ENCODE data around the gene CALD1.
A peak's percentile ranks its signal among the peaks of the same experiment; 100 is the strongest.

CALD1 gene

GRCh38 chr7:134891696-134892678 is 112.6 kb downstream of the CALD1 start:
- DNase-seq (ENCODE audit: insufficient read length, low spot score) (no peak), FAIRE-seq (no peak)
- no peak for TF ChIP-seq POU2F2 (IDR thresholded peaks at IDR 0.05; ENCODE audit: low read depth, low read length)
- TF ChIP-seq POLR2A (IDR thresholded peaks at IDR 0.05; ENCODE audit: low read depth, low read length) = no peak
- TF ChIP-seq SPI1 (IDR thresholded peaks at IDR 0.05; ENCODE audit: low read depth, low read length) = no peak
- no peak for TF ChIP-seq POLR2AphosphoS5 (IDR thresholded peaks at IDR 0.05; ENCODE audit: low read depth, low read length)
- TF ChIP-seq TAF1 (IDR thresholded peaks at IDR 0.05; ENCODE audit: low read depth, low read length) = no peak
- no peak for TF ChIP-seq PAX5 (IDR thresholded peaks at IDR 0.05; ENCODE audit: insufficient read depth, low read length, severe bottlenecking)

- TF ChIP-seq SPI1 (IDR thresholded peaks at IDR 0.05; ENCODE audit: low read depth, low read length) = no peak
- no peak for TF ChIP-seq PAX5 (IDR thresholded peaks at IDR 0.05; ENCODE audit: insufficient read depth, low read length, severe bottlenecking)
- TF ChIP-seq POU2F2 (IDR thresholded peaks at IDR 0.05; ENCODE audit: low read depth, low read length) = no peak
- no peak for TF ChIP-seq POLR2A (IDR thresholded peaks at IDR 0.05; ENCODE audit: low read depth, low read length)
- TF ChIP-seq POLR2AphosphoS5 (IDR thresholded peaks at IDR 0.05; ENCODE audit: low read depth, low read length) = no peak
- TF ChIP-seq TAF1 (IDR thresholded peaks at IDR 0.05; ENCODE audit: low read depth, low read length) = no peak
- DNase-seq (ENCODE audit: insufficient read length, low spot score) = no peak
- no peak for FAIRE-seq
Measured at GRCh38 chr7:134892963-134893362, 113.5 kb downstream of the CALD1 start.

- no peak for FAIRE-seq
- TF ChIP-seq POLR2A (IDR thresholded peaks at IDR 0.05; ENCODE audit: low read depth, low read length) (no peak), POU2F2 (IDR thresholded peaks at IDR 0.05; ENCODE audit: low read depth, low read length) (no peak), SPI1 (IDR thresholded peaks at IDR 0.05; ENCODE audit: low read depth, low read length) (no peak), POLR2AphosphoS5 (IDR thresholded peaks at IDR 0.05; ENCODE audit: low read depth, low read length) (no peak), TAF1 (IDR thresholded peaks at IDR 0.05; ENCODE audit: low read depth, low read length) (no peak), PAX5 (IDR thresholded peaks at IDR 0.05; ENCODE audit: insufficient read depth, low read length, severe bottlenecking) (no peak)
- no peak for DNase-seq (ENCODE audit: insufficient read length, low spot score)
Measured at GRCh38 chr7:134893920-134894319, 114.5 kb downstream of the CALD1 start.

DNA sequence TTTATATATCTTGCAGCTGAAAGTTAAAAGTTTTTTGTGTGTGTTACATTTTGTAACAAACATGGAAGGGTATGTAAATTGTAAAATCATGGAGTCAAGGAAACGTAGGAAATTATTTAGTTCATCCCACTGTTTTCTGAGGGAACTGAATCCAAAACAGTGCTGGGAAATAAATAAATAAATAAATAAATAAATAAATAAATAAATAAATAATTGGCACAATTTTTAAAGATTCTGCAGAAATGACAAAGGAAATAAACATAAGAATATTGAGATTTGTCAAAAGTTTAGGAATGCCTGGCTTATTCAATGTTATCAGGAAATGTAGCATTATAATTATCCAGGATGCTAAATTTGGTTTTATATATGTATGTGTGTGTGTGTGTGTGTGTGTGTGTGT is 115.5 kb downstream of the CALD1 start:
- FAIRE-seq = no peak
- DNase-seq (ENCODE audit: insufficient read length, low spot score) = no peak
- TF ChIP-seq POU2F2 (IDR thresholded peaks at IDR 0.05; ENCODE audit: low read depth, low read length) = no peak
- TF ChIP-seq TAF1 (IDR thresholded peaks at IDR 0.05; ENCODE audit: low read depth, low read length) = no peak
- no peak for TF ChIP-seq POLR2AphosphoS5 (IDR thresholded peaks at IDR 0.05; ENCODE audit: low read depth, low read length)
- TF ChIP-seq POLR2A (IDR thresholded peaks at IDR 0.05; ENCODE audit: low read depth, low read length) = no peak
- TF ChIP-seq PAX5 (IDR thresholded peaks at IDR 0.05; ENCODE audit: insufficient read depth, low read length, severe bottlenecking) = no peak
- TF ChIP-seq SPI1 (IDR thresholded peaks at IDR 0.05; ENCODE audit: low read depth, low read length) = no peak

DNA sequence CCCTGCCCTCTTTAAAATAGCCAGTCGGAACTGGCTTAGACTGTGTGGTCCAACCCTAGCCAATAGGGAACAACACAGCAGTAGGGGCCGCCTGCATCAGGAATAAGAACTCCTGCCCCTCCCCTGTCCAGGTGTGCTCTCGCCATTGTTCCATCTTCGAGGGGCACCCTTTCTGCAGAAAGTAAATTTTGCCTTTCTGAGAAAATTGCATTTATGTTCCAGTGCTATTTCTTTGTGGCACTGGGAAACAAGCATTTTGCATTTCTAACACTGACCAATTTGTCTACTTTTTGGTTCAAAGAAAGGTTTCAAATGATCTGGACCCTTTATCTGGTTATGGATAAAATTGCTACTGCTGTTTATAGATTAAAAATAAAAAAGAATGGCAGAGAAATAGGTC is 116.6 kb downstream of the CALD1 start:
- no peak for FAIRE-seq
- no peak for DNase-seq (ENCODE audit: insufficient read length, low spot score)
- TF ChIP-seq SPI1 (IDR thresholded peaks at IDR 0.05; ENCODE audit: low read depth, low read length) (no peak), TAF1 (IDR thresholded peaks at IDR 0.05; ENCODE audit: low read depth, low read length) (no peak), PAX5 (IDR thresholded peaks at IDR 0.05; ENCODE audit: insufficient read depth, low read length, severe bottlenecking) (no peak), POLR2AphosphoS5 (IDR thresholded peaks at IDR 0.05; ENCODE audit: low read depth, low read length) (no peak), POU2F2 (IDR thresholded peaks at IDR 0.05; ENCODE audit: low read depth, low read length) (no peak)

GRCh38 chr7:134897936-134898335 is 118.5 kb downstream of the CALD1 start:
- DNase-seq (ENCODE audit: insufficient read length, low spot score) = no peak
- TF ChIP-seq POLR2A (IDR thresholded peaks at IDR 0.05; ENCODE audit: low read depth, low read length) (no peak), SPI1 (IDR thresholded peaks at IDR 0.05; ENCODE audit: low read depth, low read length) (no peak), TAF1 (IDR thresholded peaks at IDR 0.05; ENCODE audit: low read depth, low read length) (no peak), POU2F2 (IDR thresholded peaks at IDR 0.05; ENCODE audit: low read depth, low read length) (no peak), PAX5 (IDR thresholded peaks at IDR 0.05; ENCODE audit: insufficient read depth, low read length, severe bottlenecking) (no peak), POLR2AphosphoS5 (IDR thresholded peaks at IDR 0.05; ENCODE audit: low read depth, low read length) (no peak)
- FAIRE-seq = no peak

GRCh38 chr7:134899729-134900128 is 120.3 kb downstream of the CALD1 start:
- no peak for FAIRE-seq
- no peak for DNase-seq (ENCODE audit: insufficient read length, low spot score)
- no peak for TF ChIP-seq TAF1 (IDR thresholded peaks at IDR 0.05; ENCODE audit: low read depth, low read length)
- no peak for TF ChIP-seq POLR2AphosphoS5 (IDR thresholded peaks at IDR 0.05; ENCODE audit: low read depth, low read length)
- no peak for TF ChIP-seq POLR2A (IDR thresholded peaks at IDR 0.05; ENCODE audit: low read depth, low read length)
- no peak for TF ChIP-seq POU2F2 (IDR thresholded peaks at IDR 0.05; ENCODE audit: low read depth, low read length)
- no peak for TF ChIP-seq PAX5 (IDR thresholded peaks at IDR 0.05; ENCODE audit: insufficient read depth, low read length, severe bottlenecking)
- no peak for TF ChIP-seq SPI1 (IDR thresholded peaks at IDR 0.05; ENCODE audit: low read depth, low read length)

GRCh38 chr7:134900166-134900982 is 120.9 kb downstream of the CALD1 start:
- TF ChIP-seq POU2F2 (IDR thresholded peaks at IDR 0.05; ENCODE audit: low read depth, low read length) = 0 out of 2 replicates have a peak, but pooled peaks have one; percentile 36
- no peak for TF ChIP-seq TAF1 (IDR thresholded peaks at IDR 0.05; ENCODE audit: low read depth, low read length)
- FAIRE-seq = no peak

DNA sequence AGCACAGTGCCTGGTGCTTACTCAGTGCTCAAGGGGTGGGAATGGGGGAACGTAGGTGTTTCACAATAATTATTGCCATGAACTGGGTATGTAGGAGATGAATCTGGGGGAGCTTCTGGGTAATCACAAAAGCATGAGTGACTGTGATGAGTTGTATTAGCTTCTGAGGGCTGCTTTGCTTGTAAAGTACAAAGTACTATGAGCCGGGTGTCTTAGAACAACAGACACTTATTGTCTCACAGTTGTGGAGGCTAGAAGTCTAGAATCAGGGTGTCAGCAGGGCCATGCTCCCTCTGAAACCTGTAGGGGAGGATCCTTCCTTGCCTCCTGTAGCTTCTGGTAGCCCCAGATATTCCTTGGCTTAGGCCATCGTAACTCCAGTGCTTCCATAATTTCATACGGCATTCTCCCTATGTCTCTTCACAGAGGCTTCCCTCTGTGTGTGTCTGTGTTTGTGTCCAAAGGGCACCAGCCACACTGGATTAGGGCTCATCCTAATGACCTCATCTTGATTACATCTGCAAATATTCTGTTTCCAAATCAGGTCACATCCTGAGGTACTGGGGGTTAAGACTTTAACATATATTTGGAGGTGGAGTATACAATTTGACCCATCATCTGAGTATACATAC is 122.1 kb downstream of the CALD1 start:
- FAIRE-seq = no peak
- DNase-seq (ENCODE audit: insufficient read length, low spot score) = no peak
- TF ChIP-seq SPI1 (IDR thresholded peaks at IDR 0.05; ENCODE audit: low read depth, low read length) = no peak
- no peak for TF ChIP-seq POLR2AphosphoS5 (IDR thresholded peaks at IDR 0.05; ENCODE audit: low read depth, low read length)
- TF ChIP-seq POU2F2 (IDR thresholded peaks at IDR 0.05; ENCODE audit: low read depth, low read length) = no peak
- no peak for TF ChIP-seq POLR2A (IDR thresholded peaks at IDR 0.05; ENCODE audit: low read depth, low read length)
- no peak for TF ChIP-seq TAF1 (IDR thresholded peaks at IDR 0.05; ENCODE audit: low read depth, low read length)
- no peak for TF ChIP-seq PAX5 (IDR thresholded peaks at IDR 0.05; ENCODE audit: insufficient read depth, low read length, severe bottlenecking)

More at GRCh38 chr7:134900166-134900982, 120.9 kb downstream of the CALD1 start:
- no peak for DNase-seq (ENCODE audit: insufficient read length, low spot score)

All from GM12891 (cell line).